ENCODE measurements around the gene CPA1.

CPA1 gene

DNA sequence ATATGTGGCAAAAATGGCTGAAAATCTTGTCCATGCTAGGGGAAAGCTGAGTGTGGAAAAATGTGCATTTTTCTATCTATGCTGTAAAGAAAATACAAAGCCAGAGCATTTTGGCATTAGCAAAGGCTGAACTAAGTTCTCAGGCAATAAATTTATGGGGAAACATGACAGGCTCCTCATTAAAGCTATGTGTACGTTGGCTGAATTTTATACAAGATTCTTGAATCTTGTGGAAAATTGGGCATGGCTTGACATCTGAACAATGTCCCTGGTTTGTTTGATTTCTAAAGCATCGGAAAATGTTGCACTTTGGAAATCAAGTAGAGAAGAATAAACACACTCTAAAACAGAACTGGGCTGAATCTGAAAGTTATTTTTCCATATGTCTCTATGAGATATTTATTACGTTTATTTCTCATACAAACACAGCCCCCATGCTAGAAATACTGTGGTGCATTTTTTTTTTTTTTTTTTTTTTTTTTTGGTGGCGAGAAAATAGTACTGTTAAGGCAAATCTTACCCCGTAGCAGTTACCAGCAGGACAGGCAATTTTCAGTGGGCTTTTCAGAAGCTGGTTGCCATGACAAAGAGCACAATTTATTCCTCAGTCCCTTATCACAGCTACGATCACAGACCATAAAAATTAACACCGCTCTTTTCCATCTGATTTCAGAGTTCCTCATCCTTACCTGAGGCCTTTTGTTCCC is 16.9 kb downstream of the CPA1 start:
- no peak for DNase-seq

DNA sequence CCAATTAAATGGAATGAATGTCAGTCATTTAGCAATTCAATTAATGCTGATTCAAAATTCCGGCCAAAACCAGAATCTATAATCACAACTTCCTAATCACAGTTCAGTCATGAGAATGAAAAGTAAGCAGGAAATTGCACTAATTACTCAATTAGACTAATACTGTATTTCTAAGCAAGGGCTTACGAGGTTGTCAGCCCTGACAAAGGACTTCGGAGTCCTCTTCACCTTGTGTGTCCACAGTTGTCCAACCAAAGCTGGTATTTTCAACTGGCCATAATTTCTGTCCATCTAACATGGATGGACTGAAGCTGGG is 17.4 kb downstream of the CPA1 start:
- no peak for DNase-seq

DNA sequence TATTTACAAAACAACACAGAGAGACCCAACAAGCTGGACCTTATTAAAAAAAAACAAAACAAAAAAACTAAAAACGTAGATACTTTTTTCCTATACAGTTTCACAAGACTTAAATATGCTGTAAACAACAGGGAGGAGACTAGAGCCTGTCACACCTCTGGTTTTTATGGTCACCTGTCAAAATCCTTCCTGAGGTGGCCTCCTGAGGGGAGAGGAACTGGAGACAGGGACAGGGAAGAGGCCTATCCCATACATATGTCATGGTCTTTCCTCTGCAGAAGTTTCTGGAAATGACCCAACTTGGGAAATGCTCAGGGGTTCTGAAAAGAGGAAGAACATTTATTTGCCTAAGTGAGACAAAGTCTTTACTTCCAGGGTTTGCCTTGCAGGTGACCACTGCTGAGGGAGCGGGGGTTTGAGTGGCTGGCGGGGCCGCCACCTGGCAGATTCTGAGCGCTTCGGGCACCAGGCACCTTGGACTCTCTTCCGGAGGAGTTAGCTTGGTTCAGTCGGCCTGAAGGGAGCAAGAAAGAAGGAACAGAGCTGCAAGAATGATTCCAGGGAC is 18.3 kb downstream of the CPA1 start:
- no peak for DNase-seq

DNA sequence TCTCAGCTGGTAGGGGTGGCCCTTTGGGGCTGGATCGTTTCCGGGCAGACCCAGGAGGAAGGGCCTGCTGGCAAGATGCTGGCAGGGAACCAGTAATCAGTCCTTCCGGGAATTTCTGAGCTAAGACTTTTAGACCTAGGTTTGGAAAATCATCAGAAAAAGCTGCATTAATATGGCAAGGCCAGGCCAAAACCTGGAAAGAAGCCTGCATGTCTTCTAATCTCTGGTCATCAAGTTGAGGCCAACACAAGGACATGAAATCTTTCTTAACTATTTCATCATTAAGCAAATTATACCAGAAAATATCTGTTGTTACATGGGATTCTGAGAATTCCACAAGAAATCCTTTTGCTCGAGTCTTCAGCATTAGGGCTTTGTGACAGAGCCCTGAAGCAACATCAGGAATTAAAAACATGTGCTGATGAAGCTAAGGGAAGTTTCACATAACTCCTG is 19.9 kb downstream of the CPA1 start:
- no peak for DNase-seq

DNA sequence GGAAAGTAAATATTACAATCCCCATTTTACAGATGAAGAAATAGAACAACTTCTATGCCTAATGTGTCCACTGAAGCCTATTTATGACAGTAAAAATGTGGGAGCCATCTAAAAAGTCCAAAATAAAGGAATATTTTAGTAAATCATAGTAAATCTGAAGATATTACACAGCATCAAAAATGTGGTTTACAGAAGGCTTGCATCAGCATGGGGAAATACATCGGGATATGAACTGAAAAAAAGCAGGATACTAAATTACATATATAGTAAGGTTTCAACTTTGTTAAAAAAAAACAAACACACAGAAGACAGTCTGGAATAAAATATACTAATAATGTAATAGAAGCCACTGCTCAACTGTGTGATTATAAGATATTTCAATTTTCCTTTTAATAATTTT is 20.8 kb downstream of the CPA1 start:
- DNase-seq, result no peak

DNA sequence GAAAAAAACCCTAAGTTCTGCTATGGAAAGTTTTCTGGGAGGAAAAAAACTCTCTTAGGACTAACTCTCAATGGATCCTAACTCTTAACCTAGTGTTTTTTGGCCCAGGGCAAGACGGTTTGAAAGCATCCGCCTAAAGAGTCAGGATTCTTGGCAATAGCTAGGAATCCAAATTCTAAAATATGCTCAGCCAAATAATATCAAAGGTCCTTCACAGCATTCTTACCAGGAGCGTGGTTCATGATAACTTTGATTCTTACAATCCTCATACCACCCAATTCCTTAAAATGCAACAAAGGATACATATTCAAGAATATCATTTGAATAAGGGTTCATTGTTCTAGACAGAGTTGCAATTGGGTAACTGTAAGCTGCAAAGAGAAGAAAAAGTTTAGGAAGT is 21.3 kb downstream of the CPA1 start:
- DNase-seq, result no peak

DNA sequence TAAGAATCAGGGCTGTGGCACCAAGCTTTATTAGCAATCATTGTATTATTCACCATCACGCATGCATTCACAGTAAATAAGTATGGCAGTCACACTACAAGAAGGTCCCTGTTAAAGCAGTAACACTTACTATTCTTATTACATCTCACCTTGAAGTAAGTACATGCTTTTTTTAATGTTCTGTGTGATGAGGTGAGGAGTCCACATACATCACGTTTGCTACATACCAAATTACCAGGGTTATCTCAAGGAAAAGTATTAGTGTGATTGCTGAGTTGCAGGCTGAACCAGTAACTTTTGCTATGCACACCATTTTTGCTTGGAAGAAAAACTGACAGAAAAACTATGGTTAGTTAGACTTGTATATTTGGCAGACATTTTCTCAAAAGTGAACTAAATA is 24.7 kb downstream of the CPA1 start:
- DNase-seq, result no peak

DNA sequence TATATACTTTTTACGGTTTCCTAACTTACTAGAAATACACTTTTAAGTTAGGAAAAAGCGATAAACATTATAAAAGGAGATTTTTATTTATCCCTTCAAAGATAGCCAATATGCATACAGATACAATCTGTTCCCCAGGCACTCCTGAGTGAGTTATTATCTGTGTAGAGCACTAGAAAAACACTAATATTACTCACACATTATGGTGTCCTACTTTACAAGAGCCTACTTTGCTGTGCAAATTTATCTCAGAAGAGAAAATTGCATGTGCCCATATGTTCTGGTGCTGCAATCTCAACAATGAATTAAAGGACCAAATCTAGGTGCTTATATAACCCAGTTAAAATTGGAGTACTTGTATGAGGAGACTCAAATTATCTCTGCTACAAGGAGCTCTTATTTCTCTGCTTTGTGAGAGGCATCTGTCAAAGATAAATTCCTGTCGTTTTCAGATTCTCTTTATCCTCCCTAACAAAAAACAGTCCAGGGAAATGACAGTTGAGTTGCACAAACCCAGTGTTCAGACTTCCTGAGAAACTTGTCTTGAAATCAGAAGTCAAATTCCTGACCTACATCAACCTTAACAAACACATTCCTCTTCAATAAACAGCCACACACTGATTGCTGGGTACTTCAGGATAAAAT is 28.9 kb downstream of the CPA1 start:
- no peak for DNase-seq

DNA sequence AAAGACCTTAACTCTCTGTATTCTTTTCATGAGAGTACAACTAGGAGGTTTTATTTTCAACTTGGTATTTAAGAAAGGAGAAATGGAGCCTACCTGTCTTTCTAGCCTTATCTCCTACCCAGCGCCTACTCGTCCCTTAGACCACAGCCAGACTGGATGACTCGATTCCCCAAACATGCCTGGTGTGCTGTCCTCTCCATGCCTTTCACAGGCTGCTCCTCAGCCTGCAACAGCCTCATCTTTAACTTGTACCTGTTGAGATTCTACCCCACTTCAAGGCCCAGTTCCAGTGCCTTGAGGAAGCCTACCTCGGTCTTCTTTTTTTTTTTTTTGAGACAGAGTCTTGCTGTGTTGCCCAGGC is 29.4 kb downstream of the CPA1 start:
- DNase-seq, result no peak

DNA sequence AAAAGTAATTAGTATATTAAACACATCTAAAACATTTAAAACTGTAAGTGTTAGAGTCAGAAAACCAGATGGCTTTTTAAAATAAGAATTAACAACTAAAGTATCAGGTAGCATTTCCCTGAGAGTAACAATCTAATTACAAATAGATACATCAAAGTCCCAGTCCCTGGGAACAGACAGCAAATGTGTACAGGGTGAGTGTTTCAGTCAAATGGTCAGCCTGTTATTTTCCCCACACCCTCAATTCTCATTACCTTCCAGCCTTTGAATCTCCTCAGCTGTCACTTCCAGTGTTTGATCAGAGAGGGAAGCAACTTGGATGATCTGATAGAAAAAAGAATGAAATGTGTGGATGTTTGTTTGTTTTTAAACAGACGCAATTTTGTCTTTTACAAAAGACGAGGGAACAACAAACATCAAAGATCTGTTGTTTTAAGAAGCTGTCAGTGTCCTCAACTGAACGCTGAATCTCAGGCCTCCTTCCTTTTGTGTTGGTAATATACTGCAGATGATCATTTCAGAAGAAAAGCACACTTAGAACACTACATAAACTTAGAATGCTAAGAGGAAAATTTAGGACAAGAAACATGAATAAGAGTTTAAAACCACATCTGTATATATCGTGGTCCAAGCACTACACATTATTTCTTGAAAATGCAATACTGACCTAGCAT is 30.7 kb downstream of the CPA1 start:
- no peak for DNase-seq

DNA sequence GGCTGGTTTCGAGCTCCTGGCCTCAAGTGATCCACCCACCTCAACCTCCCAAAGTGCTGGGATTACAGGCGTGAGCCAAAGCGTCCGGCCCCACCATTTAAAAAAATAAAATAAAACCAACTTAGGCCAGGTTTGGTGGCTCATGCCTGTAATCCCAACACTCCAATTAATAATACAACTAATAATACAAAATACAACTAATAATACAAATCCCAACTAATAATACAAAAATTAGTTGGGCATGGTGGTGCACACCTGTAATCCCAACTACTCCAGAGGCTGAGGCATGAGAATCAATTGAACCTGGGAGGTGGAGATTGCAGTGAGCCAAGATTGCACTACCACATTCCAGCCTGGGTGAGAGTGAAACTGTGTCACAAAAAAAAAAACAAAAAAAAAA is 32.9 kb downstream of the CPA1 start:
- DNase-seq, result no peak

DNA sequence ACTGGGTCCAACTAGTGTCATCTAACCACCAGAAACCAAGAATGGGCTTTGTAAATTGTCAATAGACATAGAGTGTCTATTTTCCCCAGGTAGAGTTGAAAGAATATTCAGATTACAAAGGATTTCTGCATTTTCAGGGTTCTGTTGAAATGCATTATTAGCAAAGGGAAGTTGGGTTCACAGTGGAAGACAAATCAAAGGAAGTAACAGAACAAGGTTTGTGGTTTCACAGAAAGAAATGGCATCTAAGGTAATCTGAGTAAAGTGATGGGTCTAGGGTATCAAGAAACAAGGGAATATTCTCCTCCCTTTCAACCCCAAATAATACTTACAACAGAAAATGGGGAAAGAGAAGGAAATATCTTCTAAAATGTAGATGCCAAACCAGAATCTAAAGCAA is 34.7 kb downstream of the CPA1 start:
- no peak for DNase-seq

DNA sequence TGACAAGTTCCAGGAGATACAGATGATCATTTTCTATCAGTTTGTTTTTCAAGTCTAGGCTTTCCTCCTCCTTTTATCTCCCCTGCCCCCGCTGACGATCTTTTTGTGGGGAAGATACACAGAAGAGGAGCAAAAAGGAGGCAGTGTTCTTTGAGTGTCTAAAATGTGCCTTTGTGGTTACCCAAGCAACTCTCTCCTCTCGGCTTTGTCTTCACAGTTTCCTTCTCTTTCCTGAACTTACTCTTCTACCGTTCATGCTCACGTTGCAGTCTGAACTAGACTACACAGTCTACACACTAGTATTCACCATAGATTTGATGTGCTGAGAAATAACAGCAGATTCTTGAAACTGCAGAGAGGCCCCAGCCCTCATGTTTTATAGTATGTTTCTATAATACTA is 36.9 kb downstream of the CPA1 start:
- DNase-seq, result no peak

DNA sequence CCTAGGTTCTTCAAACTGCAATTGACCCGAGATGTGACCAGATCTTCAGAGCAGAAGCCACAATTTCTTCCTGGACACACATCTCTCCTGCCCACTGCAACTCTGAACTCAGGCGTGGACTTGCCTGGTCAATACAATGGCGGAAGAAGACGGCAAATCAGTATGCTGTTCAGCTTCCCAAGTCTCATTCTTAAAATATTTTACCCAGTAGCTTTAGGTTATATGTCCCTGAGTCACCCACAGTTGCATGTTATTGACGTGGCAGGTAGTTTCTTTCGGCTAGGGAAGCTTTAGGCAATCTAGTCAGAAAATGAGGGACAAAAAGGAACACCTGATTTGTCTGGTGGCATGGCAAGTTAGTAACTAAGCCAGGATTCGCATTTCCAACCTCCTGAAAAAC is 38.0 kb downstream of the CPA1 start:
- no peak for DNase-seq

DNA sequence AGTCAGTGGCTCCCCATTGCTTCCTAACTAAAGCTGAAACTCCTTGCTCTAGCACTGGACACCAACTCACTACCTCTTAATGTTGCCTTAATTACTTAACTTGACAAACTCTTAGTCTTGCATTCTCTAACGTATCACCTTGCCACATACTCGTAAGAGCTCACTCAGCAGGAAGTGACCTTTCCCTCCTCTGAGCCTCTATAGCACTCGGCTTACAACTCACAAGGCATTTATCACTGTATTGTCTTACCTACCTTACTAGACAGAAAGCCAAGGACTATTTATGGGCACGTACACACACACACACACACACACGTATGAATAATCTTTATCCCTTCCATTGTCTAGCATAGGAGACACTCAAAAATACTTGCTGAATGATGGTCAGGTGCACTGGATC is 39.4 kb downstream of the CPA1 start:
- no peak for DNase-seq

DNA sequence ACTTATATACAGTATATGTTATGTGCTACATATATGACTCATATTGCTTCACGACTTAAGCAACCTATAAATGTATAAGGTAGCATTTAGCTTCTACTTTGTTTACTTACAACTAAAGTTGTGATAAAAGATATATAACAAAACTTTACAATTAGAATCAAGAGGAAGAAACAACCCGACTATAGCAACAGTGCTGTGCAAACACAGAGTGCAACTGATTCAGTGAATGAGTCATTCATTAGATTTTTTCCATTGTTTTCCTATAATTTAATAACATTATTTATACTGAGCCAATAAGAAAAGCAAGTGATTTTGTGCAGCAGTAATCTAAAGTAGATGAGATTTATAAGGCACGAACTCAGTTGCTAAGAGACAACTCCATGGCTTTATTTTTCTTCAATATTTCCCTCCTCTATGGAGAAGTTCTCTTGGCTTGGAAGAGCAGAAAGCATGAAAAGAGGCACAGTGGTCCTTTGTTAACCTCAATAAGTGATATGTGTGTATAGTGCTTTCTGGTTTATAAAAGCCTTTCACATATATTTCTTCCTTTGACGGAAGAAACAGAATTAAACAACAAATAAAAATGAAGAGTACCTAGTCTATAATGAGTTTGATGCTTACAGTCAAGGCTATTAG is 40.8 kb downstream of the CPA1 start:
- no peak for DNase-seq

DNA sequence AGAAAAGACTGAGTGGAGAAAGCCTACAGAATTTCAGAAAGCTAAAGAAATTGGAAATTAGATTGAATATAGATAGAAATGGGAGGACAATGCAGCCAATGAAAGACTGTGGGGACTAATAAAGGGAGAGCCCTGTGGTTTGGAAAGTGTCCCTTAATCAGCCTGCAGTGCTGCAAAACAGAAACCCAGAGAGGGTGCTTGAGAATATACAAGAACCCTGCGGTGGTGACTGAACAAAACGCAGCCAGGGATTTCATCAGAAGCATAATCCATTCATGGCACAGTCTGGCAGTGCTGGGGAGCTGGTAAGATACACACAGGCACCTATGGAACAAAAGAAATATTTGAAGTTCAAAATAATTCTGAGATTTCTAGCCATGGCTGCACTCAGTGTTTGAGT is 41.4 kb downstream of the CPA1 start:
- DNase-seq, result peak; percentile 29

DNA sequence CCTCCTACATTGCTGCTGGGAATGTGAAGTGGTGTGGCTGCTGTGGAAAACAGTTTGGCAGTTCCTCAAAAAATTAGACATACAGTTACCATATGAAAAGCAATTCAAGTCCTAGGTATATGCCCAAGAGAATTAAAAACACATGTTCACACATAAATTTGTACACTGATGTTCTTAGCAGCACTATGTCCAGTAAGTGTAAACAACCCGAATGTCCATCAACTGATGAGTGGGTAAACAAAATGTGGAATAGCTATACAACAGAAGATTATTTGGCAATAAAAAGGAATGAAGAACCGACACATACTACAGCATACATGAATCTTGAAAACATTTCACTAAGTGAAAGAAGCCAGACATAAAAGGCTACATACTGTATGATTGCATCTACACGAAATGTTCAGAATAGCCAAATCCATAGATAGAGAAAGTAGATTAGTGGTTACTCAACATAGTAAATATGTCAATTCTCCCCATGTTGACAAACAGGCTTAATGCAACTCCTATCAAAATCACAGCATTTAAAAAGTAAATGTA is 43.3 kb downstream of the CPA1 start:
- DNase-seq, result no peak

DNA sequence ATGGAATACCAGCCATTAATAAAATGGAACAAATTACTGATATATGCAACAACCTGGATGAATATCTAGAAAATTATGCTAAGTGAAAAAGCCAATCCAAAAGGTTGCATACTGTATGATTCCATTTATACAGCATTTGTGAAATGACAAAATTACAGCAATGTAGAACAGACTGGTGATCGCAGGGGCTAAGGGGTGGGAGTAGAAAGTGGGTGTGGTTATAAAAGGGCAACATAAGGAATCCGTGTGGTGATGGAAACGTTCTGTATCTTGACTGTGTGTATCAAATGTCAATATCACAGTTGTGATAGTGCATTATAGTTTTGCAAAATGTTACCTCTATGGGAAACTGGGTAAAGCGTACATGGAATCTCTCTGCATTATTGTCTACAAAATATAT is 45.5 kb downstream of the CPA1 start:
- no peak for DNase-seq

DNA sequence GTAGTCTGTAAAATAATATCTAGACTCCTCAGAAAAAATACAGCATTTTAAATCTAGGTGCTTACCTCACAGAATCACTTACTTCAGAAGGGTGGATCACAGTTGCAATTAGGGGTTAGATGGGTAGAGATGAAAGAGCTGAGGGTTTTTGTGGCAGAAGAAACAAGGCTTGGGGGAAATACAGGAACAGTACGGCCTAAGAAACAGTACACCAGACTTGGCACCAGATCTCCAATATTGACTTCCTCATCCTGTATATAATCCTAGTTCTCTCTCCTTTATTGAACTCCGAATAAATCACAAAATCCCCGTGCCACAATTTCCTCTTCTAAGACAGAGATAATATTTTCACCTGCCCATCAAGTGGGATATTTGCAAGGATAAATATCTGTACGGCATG is 46.3 kb downstream of the CPA1 start:
- no peak for DNase-seq

DNA sequence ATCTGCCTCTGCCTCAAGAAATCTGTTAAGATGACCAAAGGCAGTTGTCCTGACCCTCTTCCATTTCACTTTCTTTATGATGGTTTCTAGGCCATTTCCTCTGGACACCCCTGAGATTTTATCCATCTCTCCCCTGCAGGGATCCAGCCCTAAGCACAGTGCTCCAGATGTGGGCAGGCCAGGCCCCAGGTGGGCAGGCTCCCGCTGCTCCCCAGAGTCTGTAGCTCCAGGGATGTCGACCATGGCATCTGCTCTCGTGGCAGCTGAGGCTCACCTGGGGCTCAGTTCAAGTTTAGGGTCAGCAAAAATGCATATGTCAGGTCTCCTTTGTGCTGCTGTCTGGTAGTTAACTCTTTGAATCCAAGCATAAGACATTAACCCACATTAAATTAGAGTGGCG is 48.7 kb downstream of the CPA1 start:
- DNase-seq, result no peak

DNA sequence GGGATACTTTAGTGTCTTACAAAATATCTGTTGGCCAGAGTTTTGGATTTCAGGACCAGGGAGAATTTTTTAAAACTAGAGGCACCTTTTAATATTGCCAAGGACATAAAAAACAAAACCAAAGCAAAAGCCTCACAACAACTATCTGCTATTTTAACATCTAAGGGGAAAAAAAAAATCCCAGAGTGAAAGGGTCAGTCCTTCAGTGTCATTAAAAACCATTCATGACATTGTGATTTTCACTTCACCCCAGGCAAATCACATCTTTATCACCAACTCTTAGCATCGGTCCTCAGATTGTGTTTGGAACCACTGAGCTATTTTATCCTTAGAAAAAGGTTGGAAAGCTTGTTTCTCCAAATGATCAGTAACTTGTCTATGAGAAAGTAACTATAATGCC is 49.8 kb downstream of the CPA1 start:
- DNase-seq, result no peak

DNA sequence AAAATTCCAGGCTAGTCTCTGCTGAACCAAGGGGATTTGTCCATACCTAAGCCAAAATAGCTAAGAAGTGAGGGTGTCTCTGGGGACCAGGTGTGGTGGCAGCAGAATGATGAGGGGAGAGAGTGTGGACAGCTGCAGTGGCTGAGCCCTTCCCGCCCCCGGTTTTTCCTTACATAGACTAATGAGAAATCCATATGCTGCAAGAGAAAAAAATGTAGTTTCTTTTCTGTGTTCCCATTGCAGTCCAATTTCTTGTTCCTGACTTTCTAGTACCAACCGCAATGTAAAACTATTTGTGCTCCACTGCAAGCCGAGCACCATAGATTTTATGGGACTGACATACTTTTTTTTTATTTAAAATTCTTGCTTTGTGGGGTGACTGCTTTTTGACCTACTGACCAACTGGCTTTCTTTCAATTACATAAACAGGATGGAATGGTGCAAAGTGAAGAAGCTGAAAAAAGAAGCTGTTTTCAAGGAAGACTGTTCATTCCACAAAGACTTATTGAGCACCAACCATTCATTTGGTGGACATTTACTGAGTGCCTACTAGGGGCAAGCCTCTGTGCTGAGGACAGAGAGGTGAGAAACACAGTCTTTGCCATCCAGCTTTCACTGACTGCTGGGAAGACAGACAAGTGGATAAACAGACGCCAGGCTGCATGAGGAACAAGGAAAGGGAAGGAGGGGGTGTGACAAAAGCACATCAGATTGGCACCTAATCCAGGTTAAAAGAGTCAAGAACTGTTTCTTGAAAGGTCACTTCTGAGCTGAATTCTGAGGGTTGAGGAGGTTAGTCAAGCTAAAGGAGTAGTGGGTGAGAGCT is 50.8 kb downstream of the CPA1 start:
- DNase-seq, result no peak
